H9 (cell line): Measurements from ENCODE around the gene HOMER1. TPM values are rescaled to one million over a fixed set of nuclear protein-coding genes. Genes with fewer than 3 reads are reported as not detected.
A peak's percentile ranks its signal among the peaks of the same experiment; 100 is the strongest.

Experiments
- DNase-seq: peaks from one replicate; pipeline ENCODE4 v3.0.0-alpha.2; 2017
- H2AFZ ChIP-seq: one replicate; pipeline ENCODE4 v1.6.1; 2013; ENCODE audit warnings: mild to moderate bottlenecking, low read length, control low read depth, moderate library complexity
- H2AK5ac ChIP-seq: 2 replicates; pipeline ENCODE4 v1.6.1; 2013; ENCODE audit warnings: low read length, control low read depth, mixed read lengths; ENCODE audit not compliant: insufficient read length
- H2BK120ac ChIP-seq: one replicate; pipeline ENCODE4 v1.6.1; 2013; ENCODE audit warnings: low read depth, mild to moderate bottlenecking, low read length, control low read depth, inconsistent platforms; ENCODE audit not compliant: poor library complexity, severe bottlenecking
- H2BK12ac ChIP-seq: 2 replicates; pipeline ENCODE4 v1.6.1; 2013; ENCODE audit warnings: low read length, control low read depth, mixed read lengths, low read depth; ENCODE audit not compliant: insufficient read length
- H2BK15ac ChIP-seq: 2 replicates; pipeline ENCODE4 v1.6.1; 2013; ENCODE audit warnings: low read depth, low read length, control low read depth
- H2BK20ac ChIP-seq: one replicate; pipeline ENCODE4 v1.6.1; 2013; ENCODE audit warnings: low read depth, mild to moderate bottlenecking, low read length, control low read depth, inconsistent platforms; ENCODE audit not compliant: poor library complexity, severe bottlenecking
- H2BK5ac ChIP-seq: 2 replicates; pipeline ENCODE4 v1.6.1; 2013; ENCODE audit warnings: low read length, control low read depth, mixed read lengths; ENCODE audit not compliant: insufficient read length
- H3K14ac ChIP-seq: 2 replicates; pipeline ENCODE4 v1.6.1; 2013; ENCODE audit warnings: low read length, control low read depth; ENCODE audit not compliant: insufficient read depth
- H3K18ac ChIP-seq: 2 replicates; pipeline ENCODE4 v1.6.1; 2013; ENCODE audit warnings: low read depth, mild to moderate bottlenecking, mixed read lengths, low read length, control low read depth; ENCODE audit not compliant: insufficient read length
- H3K23ac ChIP-seq: 2 replicates; pipeline ENCODE4 v1.6.1; 2013; ENCODE audit warnings: low read length, control low read depth, mixed read lengths, low read depth; ENCODE audit not compliant: insufficient read length
- H3K23me2 ChIP-seq: 2 replicates; pipeline ENCODE4 v1.6.1; 2013; ENCODE audit warnings: low read depth, mild to moderate bottlenecking, mixed read lengths, low read length, control low read depth; ENCODE audit not compliant: insufficient read length, poor library complexity, severe bottlenecking
- H3K27ac ChIP-seq: 2 replicates; pipeline ENCODE4 v1.5.1; 2013; ENCODE audit warnings: low read length, control low read depth, mixed read lengths, low read depth; ENCODE audit not compliant: insufficient read length
- H3K27me3 ChIP-seq: 2 replicates; pipeline ENCODE4 v1.6.1; 2013; ENCODE audit warnings: low read length, control low read depth, inconsistent platforms; ENCODE audit not compliant: insufficient read depth
- H3K4ac ChIP-seq: 2 replicates; pipeline ENCODE4 v1.6.1; 2013; ENCODE audit warnings: low read depth, mild to moderate bottlenecking, control low read depth, inconsistent platforms, low read length, moderate library complexity
- H3K4me1 ChIP-seq: 2 replicates; pipeline ENCODE4 v1.6.1; 2013; ENCODE audit warnings: low read length, control low read depth, inconsistent platforms; ENCODE audit not compliant: insufficient read depth
- H3K4me2 ChIP-seq: 2 replicates; pipeline ENCODE4 v1.6.1; 2013; ENCODE audit warnings: low read length, control low read depth, mixed read lengths; ENCODE audit not compliant: insufficient read length, insufficient read depth
- H3K56ac ChIP-seq: 2 replicates; pipeline ENCODE4 v1.6.1; 2013; ENCODE audit warnings: low read depth, mild to moderate bottlenecking, mixed read lengths, low read length, control low read depth; ENCODE audit not compliant: insufficient read length
- H3K79me1 ChIP-seq: 2 replicates; pipeline ENCODE4 v1.6.1; 2013; ENCODE audit warnings: low read depth, mild to moderate bottlenecking, moderate library complexity, low read length, control low read depth, inconsistent platforms; ENCODE audit not compliant: insufficient read depth, poor library complexity, severe bottlenecking
- H3K79me2 ChIP-seq: 2 replicates; pipeline ENCODE4 v1.6.1; 2013; ENCODE audit warnings: low read length, control low read depth, inconsistent platforms; ENCODE audit not compliant: insufficient read depth
- H3K9ac ChIP-seq: 2 replicates; pipeline ENCODE4 v1.6.1; 2013; ENCODE audit warnings: low read length, control low read depth, mixed read lengths; ENCODE audit not compliant: insufficient read length; ENCODE audit errors: extremely low read depth
- H3K9me3 ChIP-seq: one replicate; pipeline ENCODE4 v1.6.1; 2013; ENCODE audit warnings: low read depth, low read length, inconsistent platforms; ENCODE audit not compliant: control insufficient read depth
- H3T11ph ChIP-seq: one replicate; pipeline ENCODE4 v1.6.1; 2013; ENCODE audit warnings: mild to moderate bottlenecking, low read length, control low read depth, inconsistent platforms
- H4K20me1 ChIP-seq: one replicate; pipeline ENCODE4 v1.6.1; 2013; ENCODE audit not compliant: control insufficient read depth, insufficient read length, insufficient read depth
- H4K5ac ChIP-seq: 2 replicates; pipeline ENCODE4 v1.6.1; 2013; ENCODE audit warnings: low read depth, mild to moderate bottlenecking, mixed read lengths, low read length, control low read depth; ENCODE audit not compliant: insufficient read length
- H4K8ac ChIP-seq: replicated peaks from 2 replicates; pipeline ENCODE4 v1.6.1; 2013; ENCODE audit warnings: low read length, control low read depth, mixed read lengths, low read depth; ENCODE audit not compliant: insufficient read length
- H4K91ac ChIP-seq: 2 replicates; pipeline ENCODE4 v1.6.1; 2013; ENCODE audit warnings: low read depth, mild to moderate bottlenecking, moderate library complexity, mixed read lengths, low read length, control low read depth; ENCODE audit not compliant: insufficient read length
- H3K27ac Mint-ChIP-seq, 3 experiments: 2 replicates in 2 of 3; 3 replicates in 1 of 3; pipeline ENCODE4 v1.8.0; 2020 to 2021; ENCODE audit warnings: mixed read lengths in 3 of 3, mild to moderate bottlenecking in 1 of 3, moderate library complexity in 1 of 3
- H3K27me3 Mint-ChIP-seq: 2 replicates; pipeline ENCODE4 v1.8.0; 2021; ENCODE audit warnings: low read depth, mild to moderate bottlenecking, moderate library complexity, mixed read lengths
- H3K36me3 Mint-ChIP-seq, 3 experiments: 2 replicates in 2 of 3; 3 replicates in 1 of 3; pipeline ENCODE4 v1.8.0; 2020 to 2021; ENCODE audit warnings: low read depth in 3 of 3, mixed read lengths in 3 of 3; ENCODE audit not compliant: insufficient read depth in 1 of 3
- H3K4me1 Mint-ChIP-seq, 2 experiments: 2 replicates each; pipeline ENCODE4 v1.8.0; 2020; ENCODE audit warnings: mixed read lengths in 2 of 2
- H3K4me3 Mint-ChIP-seq, 2 experiments: 2 replicates in 1 of 2; 3 replicates in 1 of 2; pipeline ENCODE4 v1.8.0; 2020 to 2021; ENCODE audit warnings: mild to moderate bottlenecking in 2 of 2, mixed read lengths in 2 of 2, moderate library complexity in 1 of 2
- H3K9me3 Mint-ChIP-seq, 2 experiments: 2 replicates in 1 of 2; 3 replicates in 1 of 2; pipeline ENCODE4 v1.8.0; 2020; ENCODE audit warnings: mild to moderate bottlenecking in 2 of 2, mixed read lengths in 2 of 2, moderate library complexity in 1 of 2
- WGBS: extraction: QIAGEN DNeasy Blood & Tissue Kit; methylation state at CpG from one replicate; pipeline ENCODE4 v1.1.7; 2013; ENCODE audit warnings: missing lambda C conversion rate, low lambda C conversion rate, mixed read lengths; ENCODE audit not compliant: insufficient read length; ENCODE audit errors: extremely low coverage; 5-methylcytosine and 5-hydroxymethylcytosine counted together
- total RNA-seq: library from RNA; stranded (reverse); gene quantifications from 2 replicates; pipeline ENCODE4 v1.2.1, GENCODE V29; 2021
- TF ChIP-seq, protein P1 (sequence below): fragments of 200-600 bp; sonication (generic); conservative IDR thresholded peaks from 3 replicates; pipeline ENCODE4 v1.8.0; 2021; ENCODE audit warnings: antibody characterized with exemption, mild to moderate bottlenecking

Gene HOMER1
- total RNA-seq, 1 experiment from 2014 or later, result 39.5 TPM

- no peaks in the 10 kb centered on the region for H4K20me1 ChIP-seq
- H3K27ac ChIP-seq, result no peak overlapping the region
- H2BK5ac ChIP-seq, result no peak overlapping the region
- H3K9me3 ChIP-seq, result no peaks in the 10 kb centered on the region
- H3K9me3 Mint-ChIP-seq, result no peaks in the 10 kb centered on the region; a peak in 1 of 5 replicates
- no peak overlapping the region for H4K5ac ChIP-seq
- H3K4me1 Mint-ChIP-seq, result peaks cover 49 to 55% of the 10 kb centered on the region in 2 experiments
- H2AK5ac ChIP-seq, result no peak overlapping the region
- H3T11ph ChIP-seq, result no peak overlapping the region
- no peaks in the 10 kb centered on the region for H3K79me1 ChIP-seq
- no peak overlapping the region for H3K4ac ChIP-seq
- H2BK12ac ChIP-seq, result no peak overlapping the region
- H3K23me2 ChIP-seq, result peaks cover 14% of the 10 kb centered on the region
- H3K14ac ChIP-seq, result no peak overlapping the region
- WGBS, result no CpG with 5 or more reads among the region's 29 CpGs
- H3K18ac ChIP-seq, result no peak overlapping the region
- TF ChIP-seq, protein P1, sequence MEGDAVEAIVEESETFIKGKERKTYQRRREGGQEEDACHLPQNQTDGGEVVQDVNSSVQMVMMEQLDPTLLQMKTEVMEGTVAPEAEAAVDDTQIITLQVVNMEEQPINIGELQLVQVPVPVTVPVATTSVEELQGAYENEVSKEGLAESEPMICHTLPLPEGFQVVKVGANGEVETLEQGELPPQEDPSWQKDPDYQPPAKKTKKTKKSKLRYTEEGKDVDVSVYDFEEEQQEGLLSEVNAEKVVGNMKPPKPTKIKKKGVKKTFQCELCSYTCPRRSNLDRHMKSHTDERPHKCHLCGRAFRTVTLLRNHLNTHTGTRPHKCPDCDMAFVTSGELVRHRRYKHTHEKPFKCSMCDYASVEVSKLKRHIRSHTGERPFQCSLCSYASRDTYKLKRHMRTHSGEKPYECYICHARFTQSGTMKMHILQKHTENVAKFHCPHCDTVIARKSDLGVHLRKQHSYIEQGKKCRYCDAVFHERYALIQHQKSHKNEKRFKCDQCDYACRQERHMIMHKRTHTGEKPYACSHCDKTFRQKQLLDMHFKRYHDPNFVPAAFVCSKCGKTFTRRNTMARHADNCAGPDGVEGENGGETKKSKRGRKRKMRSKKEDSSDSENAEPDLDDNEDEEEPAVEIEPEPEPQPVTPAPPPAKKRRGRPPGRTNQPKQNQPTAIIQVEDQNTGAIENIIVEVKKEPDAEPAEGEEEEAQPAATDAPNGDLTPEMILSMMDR, result no peak
- peaks cover 10% of the 10 kb centered on the region for H3K4me1 ChIP-seq
- H3K4me2 ChIP-seq, result peak overlapping the region; percentile 88
- no peak overlapping the region for H3K23ac ChIP-seq
- H3K36me3 Mint-ChIP-seq, result no peaks in the 10 kb centered on the region; a peak in 2 of 7 replicates
- DNase-seq, result peak; percentile 31
- peak overlapping the region; percentile 82 to 96 (median 96) for H3K27ac Mint-ChIP-seq
- peaks cover 36% of the 10 kb centered on the region; the same call in 1 of the 2 replicates for H3K79me2 ChIP-seq
- no peak overlapping the region for H3K56ac ChIP-seq
- no peak overlapping the region for H2BK120ac ChIP-seq
- H2BK20ac ChIP-seq, result no peak overlapping the region
- H2BK15ac ChIP-seq, result no peak overlapping the region
- H4K91ac ChIP-seq, result no peak overlapping the region
- H3K27me3 ChIP-seq, result no peaks in the 10 kb centered on the region
- H3K4me3 Mint-ChIP-seq, result peak overlapping the region; percentile 94 to 98
- no peaks in the 10 kb centered on the region for H3K27me3 Mint-ChIP-seq
- peak overlapping the region; percentile 79 for H3K9ac ChIP-seq
- H2AFZ ChIP-seq, result no peak overlapping the region
- no peak overlapping the region for H4K8ac ChIP-seq
These were observed 1.2 kb downstream of the HOMER1 start for GRCh38 chr5:79512471-79513307.
